Neural cell (in vitro differentiated cells): ENCODE data around the gene MCHR2.

Source experiments
- EZH2 ChIP-seq: fragments of 200-600, 300-800 bp; shearing (Covaris generic), sonication (generic); IDR thresholded peaks from 2 replicates; pipeline ENCODE4 v1.6.1; 2014; ENCODE audit warnings: antibody characterized with exemption, low read length, borderline replicate concordance, mild to moderate bottlenecking; ENCODE audit not compliant: insufficient read depth, poor library complexity, severe bottlenecking
- TAF1 ChIP-seq: IDR thresholded peaks from 2 replicates; pipeline ENCODE4 v1.6.1; 2012; ENCODE audit warnings: low read depth
- TF ChIP-seq, protein P1 (sequence below): fragments of 450-650 bp; IDR thresholded peaks from 2 replicates; pipeline ENCODE4 v1.5.1; 2014; ENCODE audit warnings: antibody characterized with exemption, mild to moderate bottlenecking, moderate library complexity; ENCODE audit not compliant: poor library complexity, severe bottlenecking

DNA sequence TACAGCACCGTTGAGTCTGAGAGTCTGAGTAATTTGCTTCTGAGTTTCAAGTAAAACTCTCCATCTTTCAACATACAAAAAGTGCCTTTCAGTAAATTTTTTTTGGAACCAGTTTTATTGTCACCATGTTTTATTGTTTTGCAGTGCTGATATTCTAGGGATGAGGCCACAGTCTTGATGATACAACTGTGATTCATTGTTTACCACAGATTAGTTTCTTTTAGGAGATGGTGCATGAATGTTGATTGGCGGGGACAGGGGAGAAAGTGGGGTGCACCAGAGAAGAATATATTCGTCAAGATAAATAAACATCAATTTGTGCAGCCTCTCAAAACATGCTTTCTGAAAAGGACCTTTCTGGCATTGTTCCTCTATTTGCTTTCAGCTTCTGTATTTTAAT, 109.0 kb downstream of the MCHR2 start:
- TF ChIP-seq TAF1 (no peak), EZH2 (no peak)
- TF ChIP-seq, protein P1, sequence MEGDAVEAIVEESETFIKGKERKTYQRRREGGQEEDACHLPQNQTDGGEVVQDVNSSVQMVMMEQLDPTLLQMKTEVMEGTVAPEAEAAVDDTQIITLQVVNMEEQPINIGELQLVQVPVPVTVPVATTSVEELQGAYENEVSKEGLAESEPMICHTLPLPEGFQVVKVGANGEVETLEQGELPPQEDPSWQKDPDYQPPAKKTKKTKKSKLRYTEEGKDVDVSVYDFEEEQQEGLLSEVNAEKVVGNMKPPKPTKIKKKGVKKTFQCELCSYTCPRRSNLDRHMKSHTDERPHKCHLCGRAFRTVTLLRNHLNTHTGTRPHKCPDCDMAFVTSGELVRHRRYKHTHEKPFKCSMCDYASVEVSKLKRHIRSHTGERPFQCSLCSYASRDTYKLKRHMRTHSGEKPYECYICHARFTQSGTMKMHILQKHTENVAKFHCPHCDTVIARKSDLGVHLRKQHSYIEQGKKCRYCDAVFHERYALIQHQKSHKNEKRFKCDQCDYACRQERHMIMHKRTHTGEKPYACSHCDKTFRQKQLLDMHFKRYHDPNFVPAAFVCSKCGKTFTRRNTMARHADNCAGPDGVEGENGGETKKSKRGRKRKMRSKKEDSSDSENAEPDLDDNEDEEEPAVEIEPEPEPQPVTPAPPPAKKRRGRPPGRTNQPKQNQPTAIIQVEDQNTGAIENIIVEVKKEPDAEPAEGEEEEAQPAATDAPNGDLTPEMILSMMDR: no peak
